ENCODE measurements around the gene GTPBP6. TPM values are rescaled to one million over a fixed set of nuclear protein-coding genes. Genes with fewer than 3 reads are reported as not detected.

The GTPBP6 gene
- total RNA-seq, 1 experiment from 2014 or later = 41.6 TPM

DNA sequence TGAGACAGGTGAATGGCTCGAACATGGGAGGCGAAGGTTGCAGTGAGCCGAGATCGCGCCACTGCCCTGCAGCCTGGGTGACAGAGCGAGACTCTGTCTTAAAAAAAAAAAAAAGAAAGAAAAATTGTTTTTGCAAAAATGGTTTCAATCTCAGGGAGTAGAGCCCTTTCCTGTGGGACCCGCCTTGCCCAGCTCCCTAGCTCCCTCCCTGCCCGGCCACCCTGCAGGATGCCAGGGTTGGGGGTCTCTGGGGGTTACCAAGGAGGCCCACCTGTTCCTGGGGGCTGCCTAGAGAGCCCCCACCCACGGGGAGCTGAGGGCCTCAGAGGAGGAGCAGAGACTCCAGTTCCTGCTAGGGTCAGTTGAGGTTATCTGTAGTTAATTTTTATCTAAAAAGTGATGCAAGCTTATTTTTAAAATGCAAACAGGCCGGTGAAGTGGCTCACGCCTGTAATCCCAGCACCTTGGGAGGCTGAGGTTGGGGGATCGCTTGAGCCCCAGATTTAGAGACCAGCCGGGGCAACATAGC is 56.2 kb downstream of the GTPBP6 start (continued):
- no peak for TF ChIP-seq CBX3 (IDR thresholded peaks at IDR 0.05; ENCODE audit: low read depth)

GRCh38 chrX:261919-262352 is 56.7 kb downstream of the GTPBP6 start:
- Histone ChIP-seq H3K4me1 (ENCODE audit: control insufficient read depth in 1 of 2, insufficient read depth in 2 of 2, low read length in 2 of 2) (peaks cover 5 to 25% of the 10 kb centered on the region in 2 experiments; a peak in 3 of 4 replicates), H3K79me2 (ENCODE audit: insufficient read depth, low read length) (no peaks in the 10 kb centered on the region), H2AFZ (ENCODE audit: low read depth, low read length, poor library complexity, severe bottlenecking) (peak overlapping the region; percentile 76), H3K4me2 (ENCODE audit: low read length) (peak overlapping the region; percentile 70), H4K20me1 (ENCODE audit: insufficient read depth) (no peaks in the 10 kb centered on the region), H3K27ac (ENCODE audit: low read depth, low read length) (no peak overlapping the region), H3K9me2 (ENCODE audit: insufficient read depth) (no peaks in the 10 kb centered on the region), H3K9me3 (ENCODE audit: control insufficient read depth in 1 of 2, insufficient read depth in 1 of 2, low read depth in 1 of 2, low read length in 2 of 2) (no peaks in the 10 kb centered on the region), H3K4me3 (replicated peaks in 1 of 2; ENCODE audit: low read depth in 1 of 2, low read length in 2 of 2) (0 out of 4 replicates have a peak overlapping the region, but pooled peaks of 1 of the 2 experiments have one; percentile 23), H3K9ac (ENCODE audit: low read length) (peak overlapping the region; percentile 30), H3K36me3 (ENCODE audit: control insufficient read depth in 1 of 2, insufficient read depth in 2 of 2, low read length in 2 of 2) (no peaks in the 10 kb centered on the region), H3K27me3 (ENCODE audit: insufficient read depth, low read length) (no peaks in the 10 kb centered on the region)
- POLR2A ChIA-PET = no interaction called here
- RAD21 ChIA-PET (ENCODE audit: low non-redundant PET in 1 of 2, low total read pairs in 2 of 2, uncharacterized antibody in 2 of 2, unreplicated experiment in 2 of 2) = no interaction called here
- TF ChIP-seq CBX3 (IDR thresholded peaks at IDR 0.05; ENCODE audit: low read depth) (no peak), POLR2AphosphoS5 (IDR thresholded peaks at IDR 0.05; ENCODE audit: low read depth, low read length) (no peak), ZNF274 (IDR thresholded peaks at IDR 0.05; ENCODE audit: low read depth, low read length) (no peak), EZH2phosphoT487 (IDR thresholded peaks at IDR 0.05; ENCODE audit: borderline replicate concordance) (no peak), TCF7L2 (IDR thresholded peaks at IDR 0.05; ENCODE audit: borderline replicate concordance, extremely low read depth, insufficient read depth, insufficient read length) (no peak), CEBPB (IDR thresholded peaks at IDR 0.05; ENCODE audit: low read depth) (no peak), SIN3A (IDR thresholded peaks at IDR 0.05; ENCODE audit: low read depth) (no peak), POLR2A (IDR thresholded peaks at IDR 0.05; ENCODE audit: borderline replicate concordance, extremely low read depth, insufficient read depth, insufficient read length) (no peak), EZH2 (IDR thresholded peaks at IDR 0.05) (no peak), FOSL1 (IDR thresholded peaks at IDR 0.05; ENCODE audit: low read depth) (no peak), SP1 (IDR thresholded peaks at IDR 0.05; ENCODE audit: low read depth) (no peak), SRF (IDR thresholded peaks at IDR 0.05; ENCODE audit: low read depth) (no peak), ZFX (IDR thresholded peaks at IDR 0.05) (no peak)
- TF ChIP-seq, protein P1, sequence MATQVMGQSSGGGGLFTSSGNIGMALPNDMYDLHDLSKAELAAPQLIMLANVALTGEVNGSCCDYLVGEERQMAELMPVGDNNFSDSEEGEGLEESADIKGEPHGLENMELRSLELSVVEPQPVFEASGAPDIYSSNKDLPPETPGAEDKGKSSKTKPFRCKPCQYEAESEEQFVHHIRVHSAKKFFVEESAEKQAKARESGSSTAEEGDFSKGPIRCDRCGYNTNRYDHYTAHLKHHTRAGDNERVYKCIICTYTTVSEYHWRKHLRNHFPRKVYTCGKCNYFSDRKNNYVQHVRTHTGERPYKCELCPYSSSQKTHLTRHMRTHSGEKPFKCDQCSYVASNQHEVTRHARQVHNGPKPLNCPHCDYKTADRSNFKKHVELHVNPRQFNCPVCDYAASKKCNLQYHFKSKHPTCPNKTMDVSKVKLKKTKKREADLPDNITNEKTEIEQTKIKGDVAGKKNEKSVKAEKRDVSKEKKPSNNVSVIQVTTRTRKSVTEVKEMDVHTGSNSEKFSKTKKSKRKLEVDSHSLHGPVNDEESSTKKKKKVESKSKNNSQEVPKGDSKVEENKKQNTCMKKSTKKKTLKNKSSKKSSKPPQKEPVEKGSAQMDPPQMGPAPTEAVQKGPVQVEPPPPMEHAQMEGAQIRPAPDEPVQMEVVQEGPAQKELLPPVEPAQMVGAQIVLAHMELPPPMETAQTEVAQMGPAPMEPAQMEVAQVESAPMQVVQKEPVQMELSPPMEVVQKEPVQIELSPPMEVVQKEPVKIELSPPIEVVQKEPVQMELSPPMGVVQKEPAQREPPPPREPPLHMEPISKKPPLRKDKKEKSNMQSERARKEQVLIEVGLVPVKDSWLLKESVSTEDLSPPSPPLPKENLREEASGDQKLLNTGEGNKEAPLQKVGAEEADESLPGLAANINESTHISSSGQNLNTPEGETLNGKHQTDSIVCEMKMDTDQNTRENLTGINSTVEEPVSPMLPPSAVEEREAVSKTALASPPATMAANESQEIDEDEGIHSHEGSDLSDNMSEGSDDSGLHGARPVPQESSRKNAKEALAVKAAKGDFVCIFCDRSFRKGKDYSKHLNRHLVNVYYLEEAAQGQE (IDR thresholded peaks at IDR 0.05; ENCODE audit: low read depth) = no peak
- TF ChIP-seq, protein P2, sequence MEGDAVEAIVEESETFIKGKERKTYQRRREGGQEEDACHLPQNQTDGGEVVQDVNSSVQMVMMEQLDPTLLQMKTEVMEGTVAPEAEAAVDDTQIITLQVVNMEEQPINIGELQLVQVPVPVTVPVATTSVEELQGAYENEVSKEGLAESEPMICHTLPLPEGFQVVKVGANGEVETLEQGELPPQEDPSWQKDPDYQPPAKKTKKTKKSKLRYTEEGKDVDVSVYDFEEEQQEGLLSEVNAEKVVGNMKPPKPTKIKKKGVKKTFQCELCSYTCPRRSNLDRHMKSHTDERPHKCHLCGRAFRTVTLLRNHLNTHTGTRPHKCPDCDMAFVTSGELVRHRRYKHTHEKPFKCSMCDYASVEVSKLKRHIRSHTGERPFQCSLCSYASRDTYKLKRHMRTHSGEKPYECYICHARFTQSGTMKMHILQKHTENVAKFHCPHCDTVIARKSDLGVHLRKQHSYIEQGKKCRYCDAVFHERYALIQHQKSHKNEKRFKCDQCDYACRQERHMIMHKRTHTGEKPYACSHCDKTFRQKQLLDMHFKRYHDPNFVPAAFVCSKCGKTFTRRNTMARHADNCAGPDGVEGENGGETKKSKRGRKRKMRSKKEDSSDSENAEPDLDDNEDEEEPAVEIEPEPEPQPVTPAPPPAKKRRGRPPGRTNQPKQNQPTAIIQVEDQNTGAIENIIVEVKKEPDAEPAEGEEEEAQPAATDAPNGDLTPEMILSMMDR (IDR thresholded peaks at IDR 0.05 in 2 of 3, conservative IDR thresholded peaks at IDR 0.05 in 1 of 3; ENCODE audit: borderline replicate concordance in 1 of 3, insufficient read depth in 1 of 3, low read depth in 2 of 3, low read length in 2 of 3) = no peak
- TF ChIP-seq, protein P3, sequence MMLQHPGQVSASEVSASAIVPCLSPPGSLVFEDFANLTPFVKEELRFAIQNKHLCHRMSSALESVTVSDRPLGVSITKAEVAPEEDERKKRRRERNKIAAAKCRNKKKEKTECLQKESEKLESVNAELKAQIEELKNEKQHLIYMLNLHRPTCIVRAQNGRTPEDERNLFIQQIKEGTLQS (IDR thresholded peaks at IDR 0.05) = no peak
- no peak; the same call in none of the 2 replicates for ATAC-seq
- DNase-seq (ENCODE audit: low read depth, low spot score) = no peak
- intact Hi-C loops (cut with micrococcal nuclease) = no loop called here
- CTCF ChIA-PET = no interaction called here
- no TSS peak for BruUV-seq (replicated peaks)

Data from HCT116 (cell line).